MM.1S (cell line): ENCODE results near the gene LMO1.

Experiments
- CTCF ChIP-seq: fragments of 300-600 bp; sonication (generic); IDR thresholded peaks from 2 replicates; pipeline ENCODE4 v1.5.1; 2016; ENCODE audit warnings: antibody characterized with exemption, low read length, mixed read lengths
- EZH2 ChIP-seq: fragments of 300-600 bp; sonication (generic); optimal IDR thresholded peaks from 2 replicates; pipeline ENCODE3; 2017; ENCODE audit warnings: low read depth, mild to moderate bottlenecking, antibody characterized with exemption, low read length, mixed read lengths

DNA sequence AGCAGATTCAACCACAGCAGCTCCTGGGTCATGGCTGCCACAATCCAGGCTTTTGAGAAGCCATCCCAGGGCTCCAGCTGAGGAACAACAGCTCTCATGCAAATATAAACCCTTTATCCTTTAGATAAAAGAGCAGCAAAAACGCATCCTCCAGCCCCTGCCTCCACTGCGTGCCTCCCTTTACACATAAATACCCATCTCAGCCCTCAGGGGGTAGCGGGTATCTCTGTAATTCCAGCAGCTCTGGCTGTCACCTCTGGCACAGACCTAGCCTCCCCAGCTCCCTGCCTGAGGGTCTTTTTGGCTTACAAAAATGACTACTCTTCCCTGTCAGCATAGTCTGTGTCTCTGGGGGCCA lies 21.6 kb downstream of the LMO1 start:
- no peak for TF ChIP-seq CTCF
- TF ChIP-seq EZH2 = no peak
